RPMI7951 (cell line): ENCODE measurements around the gene EPS15. TPM values are rescaled to one million over a fixed set of nuclear protein-coding genes. Genes with fewer than 3 reads are reported as not detected.

Experiments used
- DNase-seq: peaks from one replicate; pipeline ENCODE4 v3.0.0-alpha.2; 2012; ENCODE audit warnings: low read depth
- total RNA-seq: library from RNA; depleted of rRNA; stranded (reverse); fragments of >200 nt; shearing (Covaris generic); gene quantifications from 2 replicates; pipeline ENCODE4 v1.2.3, GENCODE V29; 2014

Gene EPS15
- total RNA-seq, 1 experiment from 2014 or later = 33.4 TPM

GRCh38 chr1:51381964-51382363, 137.1 kb downstream of the EPS15 start:
- no peak for DNase-seq

DNA sequence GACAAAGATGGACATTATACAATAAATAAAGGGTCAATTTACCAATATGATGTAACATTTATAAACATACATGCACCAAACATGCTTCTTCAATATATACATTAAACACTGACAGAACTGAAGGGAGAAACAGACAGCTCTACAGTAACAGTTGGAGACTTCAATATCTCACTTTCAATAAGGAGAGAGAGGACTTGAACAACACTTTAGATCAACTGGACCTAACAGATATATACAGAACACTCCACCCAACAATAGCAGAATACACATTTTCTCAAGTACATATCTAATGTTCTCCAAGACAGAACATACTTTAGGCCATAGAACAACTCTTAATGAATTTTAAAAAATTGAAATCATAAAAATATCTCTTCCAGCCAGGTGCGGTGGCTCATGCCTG, 138.1 kb downstream of the EPS15 start:
- DNase-seq = no peak

DNA sequence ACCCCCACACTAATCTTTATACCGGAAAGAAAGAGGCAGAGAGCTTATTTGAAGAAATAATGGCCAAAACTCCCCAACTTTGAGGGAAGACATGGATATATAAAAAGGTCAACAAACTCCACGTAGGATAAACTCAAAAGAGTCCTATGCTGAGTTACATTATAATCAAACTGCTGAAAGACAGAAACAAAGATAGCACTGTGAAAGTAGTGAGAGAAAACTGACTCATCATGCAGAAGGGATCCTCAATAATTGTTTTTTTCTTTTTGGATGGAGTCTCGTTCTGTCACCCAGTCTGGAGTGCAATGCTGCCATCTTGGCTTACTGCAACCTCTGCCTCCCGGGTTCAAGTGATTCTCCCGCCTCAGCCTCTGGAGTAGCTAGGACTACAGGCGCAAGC, 140.2 kb downstream of the EPS15 start:
- peak; percentile 6 for DNase-seq

- no peak for DNase-seq
Observed at GRCh38 chr1:51373898-51374297, 145.2 kb downstream of the EPS15 start.

- no peak for DNase-seq
Observed at GRCh38 chr1:51372561-51372960, 146.5 kb downstream of the EPS15 start.

- DNase-seq = no peak
Observed at GRCh38 chr1:51369171-51369570, 149.9 kb downstream of the EPS15 start.

DNA sequence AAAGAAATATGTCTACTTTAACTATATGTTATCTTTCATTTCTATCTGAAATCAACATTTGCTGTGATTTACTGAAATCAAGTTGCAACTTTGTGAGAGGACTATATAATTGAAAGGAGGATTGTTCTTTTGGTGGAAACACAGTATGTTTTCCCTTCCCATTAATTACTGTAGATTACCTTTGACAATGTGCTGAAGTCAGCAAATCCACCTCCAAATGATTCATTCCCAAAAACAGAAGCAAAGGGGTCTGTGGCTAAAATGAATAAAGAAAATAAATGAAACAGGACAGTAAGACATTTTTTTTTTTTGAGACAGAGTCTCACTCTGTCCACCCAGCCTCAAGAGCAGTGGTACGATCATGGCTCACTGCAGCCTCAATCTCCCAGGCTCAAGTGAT, 153.3 kb downstream of the EPS15 start:
- no peak for DNase-seq

- no peak for DNase-seq
Observed at GRCh38 chr1:51359879-51360278, 159.2 kb downstream of the EPS15 start.

DNA sequence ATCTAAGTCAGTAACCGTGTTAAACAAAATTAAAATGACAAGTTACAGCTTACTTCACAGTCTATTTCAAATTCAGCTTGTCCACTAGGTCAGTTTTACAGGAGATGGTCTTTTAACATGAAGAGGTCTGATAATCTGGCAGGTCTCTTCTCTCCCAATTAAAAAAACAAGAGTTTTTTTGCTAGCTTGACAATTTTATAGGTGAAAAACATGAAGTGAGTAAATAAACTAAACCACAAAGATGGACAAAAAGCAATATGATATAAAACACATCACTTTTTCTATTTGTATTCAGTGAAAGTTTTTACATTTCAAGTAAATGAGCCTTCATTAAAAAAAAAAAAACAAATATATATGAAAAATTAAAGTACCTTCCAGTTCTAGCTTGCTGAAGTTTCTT, 163.7 kb downstream of the EPS15 start:
- DNase-seq = no peak

DNA sequence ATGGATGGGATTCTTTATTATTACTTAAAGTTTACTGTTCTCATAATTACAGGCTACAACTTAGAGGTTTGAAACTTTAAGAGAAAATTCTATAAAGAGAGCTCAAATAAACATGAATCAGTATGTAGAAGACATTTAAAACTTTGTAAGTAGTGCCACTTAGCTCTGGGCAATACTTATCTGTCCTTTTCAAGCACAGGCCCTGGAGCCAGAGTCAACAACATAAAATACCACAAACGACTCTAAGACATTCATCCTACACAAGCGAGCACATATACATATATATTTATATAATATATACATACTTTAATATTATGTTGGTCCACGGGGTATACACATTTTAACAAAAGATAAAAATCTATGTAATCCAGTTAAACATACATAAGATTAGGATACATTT, 164.7 kb downstream of the EPS15 start:
- no peak for DNase-seq

GRCh38 chr1:51351907-51352306, 167.2 kb downstream of the EPS15 start:
- no peak for DNase-seq

DNA sequence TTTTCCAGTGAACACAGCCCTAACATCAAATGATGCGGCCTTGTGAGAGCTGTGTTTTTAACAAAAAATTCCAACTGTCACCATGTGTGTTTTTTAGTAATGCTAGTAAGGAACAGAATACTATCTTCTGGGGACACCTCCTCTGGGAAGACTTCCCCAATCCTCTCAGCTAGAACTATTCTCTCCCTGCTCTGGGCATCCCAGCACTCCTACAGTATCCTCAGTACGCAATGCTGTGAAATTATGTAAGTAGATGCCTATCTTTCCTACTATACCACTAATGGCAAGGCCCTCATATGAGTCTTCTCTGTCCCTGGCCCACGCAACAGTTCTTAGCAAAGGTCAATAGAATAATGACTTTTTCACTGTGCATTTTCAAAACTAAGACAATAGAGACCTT, 169.2 kb downstream of the EPS15 start:
- no peak for DNase-seq

- no peak for DNase-seq
Observed at GRCh38 chr1:51348147-51348527, 170.9 kb downstream of the EPS15 start.

GRCh38 chr1:51347398-51348146, 171.5 kb downstream of the EPS15 start:
- no peak for DNase-seq

DNA sequence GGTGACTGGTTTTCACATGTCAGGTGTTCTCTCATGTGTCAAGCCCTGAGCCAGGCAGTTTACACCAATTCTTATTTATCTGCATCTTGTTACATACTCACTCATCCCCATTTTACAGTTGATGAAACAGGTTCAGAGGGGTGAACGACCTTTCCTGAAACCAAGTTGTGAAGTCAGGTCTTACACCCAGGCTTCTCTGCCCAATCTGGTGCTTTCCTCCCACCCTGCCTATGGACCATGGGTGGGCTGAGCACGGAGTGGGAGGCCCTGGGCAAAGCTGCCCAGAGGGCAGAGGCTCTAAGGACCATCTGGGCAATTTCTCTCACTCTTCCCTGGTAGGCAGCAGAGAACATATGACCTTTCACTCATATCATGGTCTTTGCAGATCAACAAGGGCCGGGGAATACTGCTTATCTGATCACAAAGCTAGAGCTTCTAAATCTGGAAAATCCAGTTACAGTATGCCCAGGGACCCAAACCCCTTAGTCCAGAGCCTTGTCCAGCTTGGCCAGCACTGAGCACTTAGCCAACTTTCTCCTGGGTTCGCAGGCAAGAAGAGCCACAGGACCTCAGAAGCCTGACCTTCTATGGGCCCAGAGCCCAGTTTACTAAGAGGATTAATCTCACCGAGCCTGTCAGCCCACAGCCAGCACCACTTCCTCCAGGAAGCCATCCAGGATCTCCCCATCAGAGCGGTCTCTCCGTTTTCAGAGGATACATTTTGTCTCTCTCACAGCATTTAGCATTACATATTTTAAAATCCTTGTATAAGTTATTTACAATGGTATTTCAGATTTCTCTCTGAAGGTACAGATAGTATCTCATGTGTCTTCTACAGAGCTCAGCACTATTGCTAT, 172.8 kb downstream of the EPS15 start:
- DNase-seq = no peak

DNA sequence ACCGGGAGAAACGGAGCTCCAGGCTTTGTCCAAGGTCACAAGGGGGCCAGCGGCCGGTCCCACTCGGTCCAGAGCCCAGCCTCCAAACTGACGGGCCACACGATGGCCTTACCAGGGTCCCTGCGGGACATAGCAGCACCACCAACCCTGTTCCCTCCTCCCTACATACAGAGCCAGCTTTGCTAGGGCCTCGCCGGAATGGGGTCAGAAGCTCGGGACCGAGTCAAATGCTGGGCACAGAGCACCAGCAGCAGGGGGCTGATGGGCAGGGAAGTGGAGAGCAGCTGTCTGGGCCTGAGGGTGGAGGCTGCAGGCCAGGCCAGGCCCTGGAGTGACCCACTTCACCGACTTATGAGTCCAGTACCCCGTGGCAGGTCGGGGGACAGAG, 173.8 kb downstream of the EPS15 start:
- no peak for DNase-seq

- no peak for DNase-seq
Observed at GRCh38 chr1:51344602-51345299, 174.3 kb downstream of the EPS15 start.

DNA sequence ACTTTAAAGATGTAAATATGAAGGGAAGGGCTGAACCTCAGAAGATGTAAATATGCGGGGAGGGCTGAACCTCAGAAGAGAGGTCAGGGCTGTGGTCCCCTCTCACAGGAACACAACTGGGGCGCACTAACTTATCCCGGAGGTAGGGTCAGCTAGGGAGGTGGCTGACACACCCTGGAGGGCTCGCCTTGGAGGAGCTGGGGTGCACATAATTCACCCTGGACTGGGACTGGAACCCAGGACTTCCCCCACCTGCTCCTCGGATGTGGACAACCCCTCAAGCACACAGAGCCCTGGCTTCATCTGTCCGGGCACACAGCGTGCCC, 174.8 kb downstream of the EPS15 start:
- no peak for DNase-seq

- DNase-seq = no peak
Observed at GRCh38 chr1:51343624-51344023, 175.4 kb downstream of the EPS15 start.

GRCh38 chr1:51342591-51343206, 176.4 kb downstream of the EPS15 start:
- DNase-seq = no peak

DNA sequence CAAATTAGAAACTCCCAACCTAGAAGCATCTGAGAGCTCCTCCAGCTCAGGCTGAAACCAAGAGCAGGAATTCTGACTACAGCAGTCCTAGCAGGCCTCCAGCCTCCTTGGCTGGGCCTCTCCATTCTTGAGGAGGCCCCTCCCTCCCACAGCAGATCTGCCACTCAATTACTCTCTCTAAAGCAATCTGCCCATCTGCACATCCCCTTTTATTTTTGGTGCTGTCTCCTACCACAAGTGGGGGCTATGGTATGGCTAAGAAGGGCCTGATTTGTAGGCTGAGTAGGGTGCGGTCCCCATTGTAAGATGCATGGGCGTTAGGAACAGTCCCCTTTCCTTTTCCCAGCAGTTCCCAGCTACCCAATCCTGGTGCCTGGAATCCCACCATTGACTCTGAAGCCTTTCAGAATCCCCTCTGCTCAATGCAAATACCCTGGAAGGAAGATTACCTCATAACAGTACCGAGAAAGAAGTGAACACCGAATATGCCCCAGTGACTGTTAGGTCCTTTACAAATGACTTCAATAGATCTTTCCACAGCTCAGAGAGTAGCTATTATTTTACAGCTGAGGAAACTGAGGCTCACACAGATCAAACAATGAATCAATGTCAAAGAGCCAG, 177.1 kb downstream of the EPS15 start:
- no peak for DNase-seq

GRCh38 chr1:51340380-51340779, 178.7 kb downstream of the EPS15 start:
- DNase-seq = no peak
